GM12892 (cell line): ENCODE measurements around the gene SORCS2.

Experiments used
- POLR2A ChIP-seq: IDR thresholded peaks from 2 replicates; pipeline ENCODE4 v1.6.1; 2011; ENCODE audit warnings: low read depth, low read length, control low read depth
- POLR2AphosphoS5 ChIP-seq: IDR thresholded peaks from 2 replicates; pipeline ENCODE4 v1.6.1; 2011; ENCODE audit warnings: low read depth, low read length, control low read depth

DNA sequence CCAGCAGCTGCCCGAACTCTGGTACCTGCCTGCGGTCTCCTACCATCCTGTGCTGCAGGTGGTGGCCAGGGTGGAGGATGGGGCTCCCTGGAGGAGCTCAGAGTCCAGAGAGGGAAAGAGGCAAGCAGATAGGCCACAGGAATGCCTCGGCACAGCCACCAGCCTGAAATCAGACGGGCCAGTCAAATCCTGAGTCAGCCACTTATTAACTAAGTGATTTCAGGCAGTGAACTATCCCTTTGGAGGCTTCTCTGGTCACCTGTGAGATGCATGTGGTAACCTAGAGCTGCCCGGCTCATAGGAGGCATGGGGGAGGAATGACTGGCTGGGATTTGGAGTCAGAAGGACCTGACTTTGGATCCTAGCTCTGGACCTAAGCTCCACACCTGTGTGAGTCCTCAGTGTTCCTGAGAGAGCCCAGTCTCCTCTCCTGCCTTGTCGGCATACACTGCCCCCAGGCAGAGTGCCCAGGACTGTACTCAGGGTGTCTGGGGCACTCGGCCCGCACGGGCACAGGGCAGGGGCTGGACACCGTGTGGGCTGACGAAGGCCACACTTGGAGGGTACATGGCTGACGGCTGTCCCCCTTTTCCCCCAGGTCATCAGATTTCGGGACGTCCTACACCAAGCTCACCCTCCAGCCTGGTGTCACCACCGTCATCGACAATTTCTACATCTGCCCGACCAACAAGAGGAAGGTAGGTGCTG lies 338.7 kb downstream of the SORCS2 start:
- no peak for TF ChIP-seq POLR2AphosphoS5
- no peak for TF ChIP-seq POLR2A
